ENCODE results near the gene WIPI1. TPM values are rescaled to one million over a fixed set of nuclear protein-coding genes. Genes with fewer than 3 reads are reported as not detected.
"Not testable (repeated sequence)": the region's sequence is repeated elsewhere in the genome, so short reads cannot be mapped to it uniquely, and the experiment has no call there.

Gene WIPI1
- total RNA-seq: 19.2 and 21.4 TPM in 2 replicates

DNA sequence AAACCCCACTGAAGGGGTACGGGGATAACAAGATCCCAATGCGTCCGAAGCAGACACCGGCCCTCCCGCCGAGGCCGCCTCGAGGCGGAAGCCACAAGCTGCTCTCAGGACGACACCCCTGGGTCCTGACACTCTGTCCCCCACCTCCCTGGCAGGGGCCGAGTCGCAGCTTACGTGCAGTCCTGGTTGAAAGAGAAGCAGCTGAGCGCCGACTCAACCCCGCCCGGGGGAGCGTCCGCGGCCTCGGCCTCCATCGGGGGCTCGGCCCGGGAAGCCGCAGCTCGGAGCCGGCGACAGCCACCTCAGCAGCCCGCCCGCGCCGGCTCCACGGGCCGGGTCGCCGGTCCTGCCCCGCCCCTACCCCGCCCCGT is at the start of gene WIPI1:
WIPI1 (minus strand) TSS at position 329 of the 371 bp plus-strand sequence; CDS start at position 254, 75 bp downstream.
- intact Hi-C loops (cut with micrococcal nuclease): loop anchor here (1.0 to 5.0 kb wide), 6 partner anchors 19 to 1080 kb away; partner anchors contain the start of genes ARSG, KPNA2, PITPNC1 and PRKAR1A

DNA sequence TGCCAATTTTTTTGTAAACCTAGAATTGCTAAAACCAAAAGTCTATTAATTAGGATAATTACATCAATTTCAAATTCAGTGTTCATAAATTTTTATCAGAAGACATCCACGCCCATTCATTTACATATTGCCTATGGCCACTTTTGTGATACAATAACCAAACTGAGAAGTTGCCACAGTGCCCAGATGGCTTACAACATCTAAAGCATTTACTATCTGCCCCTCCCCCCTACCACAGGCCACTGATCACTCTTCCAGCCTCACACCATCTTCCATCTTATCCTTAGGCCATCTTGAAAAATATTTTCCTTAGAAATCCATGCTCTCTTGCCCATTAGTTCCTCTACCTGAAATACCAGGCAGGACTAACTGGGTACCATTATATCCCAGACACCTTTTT is 48.7 kb upstream of the WIPI1 start:
- intact Hi-C loops (cut with micrococcal nuclease): no loop called here

DNA sequence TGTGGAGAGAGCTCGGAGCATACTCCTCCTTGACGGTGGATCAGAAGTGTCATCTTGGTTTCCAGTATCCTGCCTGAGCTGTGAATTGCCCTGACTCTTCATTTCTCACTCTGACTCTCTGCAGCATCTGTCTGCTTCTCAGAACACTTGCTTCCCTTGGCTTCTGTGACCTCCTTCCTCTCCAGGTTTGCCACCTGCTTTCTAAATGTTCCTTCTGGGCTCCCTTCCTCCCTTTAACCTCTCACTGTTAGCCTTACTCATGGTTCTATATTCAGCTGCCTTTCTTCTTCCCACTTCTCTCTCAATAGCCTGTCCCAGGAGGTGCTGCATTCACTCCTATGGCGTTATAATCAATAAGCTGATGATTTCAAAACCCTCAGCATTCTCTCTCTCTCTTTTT is 43.8 kb upstream of the WIPI1 start:
- intact Hi-C loops (cut with micrococcal nuclease): no loop called here

DNA sequence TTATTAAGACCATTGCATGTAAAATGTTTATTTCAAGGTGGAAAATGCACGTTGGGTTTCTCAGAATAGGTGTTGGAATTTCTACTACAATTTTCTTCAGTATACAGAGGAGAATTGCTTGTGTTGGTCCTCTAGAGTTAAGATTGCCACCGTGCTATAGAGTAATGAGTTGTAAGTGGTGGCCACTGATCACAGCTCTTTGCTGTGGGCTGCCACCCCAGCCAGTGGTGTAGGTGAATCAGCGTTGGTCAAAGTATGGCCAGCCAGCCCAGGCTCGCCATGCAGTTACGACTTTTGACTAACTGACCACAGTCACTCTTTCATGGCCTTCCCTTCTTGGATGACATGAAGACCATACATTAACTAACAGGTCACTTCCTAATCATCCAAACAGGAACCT is 42.3 kb upstream of the WIPI1 start:
- intact Hi-C loops (cut with micrococcal nuclease): no loop called here

- intact Hi-C loops (cut with micrococcal nuclease): loop anchor here (1.0 kb wide), 1 partner anchor 14 kb away; the partner anchor contains the start of gene PRKAR1A
Observed at GRCh38 chr17:68498479-68499326, 41.4 kb upstream of the WIPI1 start.

DNA sequence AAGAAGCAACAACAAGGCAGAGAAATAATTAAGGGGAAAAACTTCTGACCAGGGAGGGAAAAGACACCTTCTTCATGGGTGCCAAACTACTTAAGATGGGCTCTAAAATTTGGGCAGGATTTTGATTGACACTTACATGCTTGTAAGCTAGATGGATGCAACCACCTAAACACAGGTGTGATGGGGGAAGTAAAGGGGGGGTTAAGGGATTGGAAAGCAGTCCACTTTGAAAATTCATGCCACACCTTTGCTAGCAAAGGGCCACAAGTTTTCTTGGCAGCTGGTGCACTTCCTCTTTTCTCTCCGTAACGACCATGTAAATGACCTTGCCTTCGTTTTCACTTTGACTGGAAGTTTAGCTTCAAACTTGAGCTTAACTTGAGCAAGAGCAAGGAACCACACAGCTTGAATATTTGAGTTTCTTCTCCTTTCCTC is 40.6 kb upstream of the WIPI1 start:
- intact Hi-C loops (cut with micrococcal nuclease): loop anchor here (1.0 kb wide), 1 partner anchor 14 kb away; the partner anchor contains the start of gene PRKAR1A

GRCh38 chr17:68495081-68495480 is 37.8 kb upstream of the WIPI1 start:
- intact Hi-C loops (cut with micrococcal nuclease): no loop called here

- intact Hi-C loops (cut with micrococcal nuclease): not testable (repeated sequence)
Observed at GRCh38 chr17:68492394-68493054, 35.2 kb upstream of the WIPI1 start.

DNA sequence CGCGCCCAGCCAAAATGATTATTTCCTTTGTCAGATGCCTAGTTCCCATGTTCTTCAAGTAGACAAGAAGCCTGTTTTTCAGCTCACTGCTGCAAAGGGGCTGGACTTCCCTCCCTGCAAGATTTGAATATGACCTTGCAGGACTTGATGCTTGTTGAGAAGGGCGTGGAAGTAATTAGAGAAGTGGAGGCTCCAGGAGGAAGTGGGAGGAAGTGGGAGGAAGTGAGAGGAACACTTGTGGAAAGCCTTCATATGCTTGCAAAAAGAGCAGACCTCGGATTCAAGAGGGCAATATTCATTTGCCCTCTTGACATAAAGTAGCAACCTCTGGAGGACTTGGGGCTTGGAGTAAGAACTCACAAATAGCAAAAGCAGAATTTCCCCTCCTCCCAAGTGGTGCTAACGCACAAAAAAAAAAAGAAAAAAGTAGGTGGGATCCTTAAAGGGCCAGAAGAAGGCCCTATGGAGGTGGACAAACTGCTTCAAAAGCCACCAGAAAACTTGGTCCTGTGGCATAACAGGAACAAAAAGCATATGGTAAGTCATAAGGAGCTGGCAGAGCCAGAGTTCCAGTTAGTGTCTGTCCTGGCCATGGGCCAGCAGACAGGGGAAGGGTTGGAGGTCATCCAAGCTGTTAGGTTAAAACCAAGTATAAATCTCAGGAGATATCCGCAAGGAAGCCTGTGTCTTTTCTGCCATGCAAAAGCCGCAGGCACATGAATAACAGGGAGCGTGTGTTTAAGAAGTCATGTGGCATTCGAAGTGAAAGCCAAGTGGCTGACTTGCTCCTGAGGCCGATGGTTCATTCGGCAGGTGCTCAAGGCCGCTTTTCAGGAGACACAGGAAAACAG is 34.3 kb upstream of the WIPI1 start:
- intact Hi-C loops (cut with micrococcal nuclease): no loop called here

DNA sequence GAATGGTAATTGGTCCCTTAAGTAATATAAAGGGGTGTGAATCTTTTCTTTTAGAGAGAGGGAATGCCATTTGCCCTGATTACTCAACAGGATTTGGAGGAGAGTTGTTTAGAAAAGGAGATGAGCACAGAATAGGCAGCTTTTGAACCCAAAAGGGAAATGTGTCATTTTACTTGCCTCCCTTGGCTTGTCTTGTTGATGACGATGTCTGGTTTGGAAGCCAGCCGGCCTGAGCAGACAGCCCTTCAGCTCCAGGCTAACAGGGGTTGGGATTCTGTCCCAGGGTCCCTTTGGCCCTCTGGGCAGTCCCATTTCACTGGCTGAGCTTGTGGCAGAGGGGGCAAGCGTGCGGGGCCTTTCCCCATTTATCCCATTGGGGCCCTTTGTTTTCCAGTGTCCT is 32.6 kb upstream of the WIPI1 start:
- intact Hi-C loops (cut with micrococcal nuclease): loop anchor here (2.0 kb wide), 1 partner anchor 27 kb away; no protein-coding TSS in a partner anchor

DNA sequence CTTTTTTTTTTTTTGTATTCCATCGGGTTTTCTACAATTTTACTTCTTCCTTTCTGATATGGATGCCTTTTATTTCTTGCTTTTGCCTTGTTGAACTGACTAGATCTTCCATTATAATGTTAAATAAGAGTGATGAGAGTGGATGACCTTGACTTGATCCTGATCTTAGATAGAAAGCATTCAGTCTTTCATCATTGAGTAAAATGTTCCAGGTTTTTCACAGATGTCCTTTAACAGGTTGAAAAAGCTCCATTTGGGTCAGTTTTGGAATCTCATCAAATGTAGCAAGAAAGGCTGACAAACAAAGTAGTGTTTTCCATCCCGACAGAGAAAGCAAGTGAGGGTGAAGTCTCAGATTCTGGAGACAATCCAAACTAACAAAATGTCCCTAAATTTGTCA is 27.2 kb upstream of the WIPI1 start:
- intact Hi-C loops (cut with micrococcal nuclease): no loop called here

GRCh38 chr17:68482576-68483041 is 25.3 kb upstream of the WIPI1 start:
- intact Hi-C loops (cut with micrococcal nuclease): no loop called here

DNA sequence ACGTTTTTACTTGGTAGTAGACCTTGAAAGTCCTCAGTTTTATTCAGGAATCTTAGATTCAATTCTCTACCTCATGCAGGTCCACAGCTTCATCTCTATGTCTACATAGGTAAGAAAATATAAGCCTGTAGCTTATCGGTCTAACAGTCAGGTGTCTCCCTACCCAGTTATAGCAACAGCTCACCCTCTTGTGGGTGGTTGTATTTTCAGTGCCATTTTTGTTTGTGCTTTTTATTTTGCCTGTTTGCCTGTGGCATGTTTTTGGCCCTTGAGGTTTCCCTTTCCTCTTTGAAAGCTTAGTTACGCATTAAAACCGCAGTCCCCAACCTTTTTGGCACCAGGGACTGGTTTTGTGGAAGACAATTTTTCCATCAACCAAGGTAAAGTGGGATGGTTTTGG is 23.6 kb upstream of the WIPI1 start:
- intact Hi-C loops (cut with micrococcal nuclease): no loop called here

DNA sequence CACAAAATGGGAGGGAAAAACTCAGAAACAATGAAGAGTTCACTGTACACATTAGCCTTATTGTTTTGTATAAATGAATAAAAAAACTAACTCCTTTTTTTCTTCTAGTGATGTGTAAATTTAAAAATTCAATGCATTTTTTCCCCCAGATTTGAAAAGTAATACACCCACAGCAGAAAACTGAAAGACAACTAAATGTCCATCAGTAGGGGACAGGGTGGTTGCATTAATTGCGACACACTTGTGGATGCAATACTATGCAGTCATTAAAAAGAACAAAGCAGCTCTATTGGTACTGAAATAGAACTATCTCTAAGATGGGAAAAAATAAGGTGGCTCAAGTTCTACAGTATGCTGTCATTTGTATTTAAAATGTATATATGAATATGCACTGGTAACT is 13.7 kb upstream of the WIPI1 start:
- intact Hi-C loops (cut with micrococcal nuclease): no loop called here

DNA sequence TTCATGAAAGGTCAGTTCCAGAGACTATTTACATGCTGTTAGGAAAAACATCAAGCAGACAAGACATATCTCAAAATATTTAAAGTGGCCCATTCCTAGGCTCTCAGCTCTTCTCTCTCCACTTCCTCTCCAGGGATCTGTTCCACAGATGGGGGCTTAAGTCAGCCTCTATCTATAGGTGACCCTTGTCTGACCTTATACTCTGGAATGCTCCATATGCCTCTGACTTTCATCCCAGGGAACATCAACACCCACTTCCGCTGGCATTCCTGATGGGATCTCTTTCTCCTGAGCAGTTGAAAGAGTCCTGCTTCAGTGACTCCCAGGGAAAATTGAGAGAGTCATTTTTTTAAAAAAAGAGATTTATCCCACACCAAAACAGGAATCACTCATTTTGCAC is 11.5 kb upstream of the WIPI1 start:
- intact Hi-C loops (cut with micrococcal nuclease): loop anchor here (2.0 to 10.0 kb wide), 2 partner anchors 40 to 504 kb away; no protein-coding TSS in a partner anchor

DNA sequence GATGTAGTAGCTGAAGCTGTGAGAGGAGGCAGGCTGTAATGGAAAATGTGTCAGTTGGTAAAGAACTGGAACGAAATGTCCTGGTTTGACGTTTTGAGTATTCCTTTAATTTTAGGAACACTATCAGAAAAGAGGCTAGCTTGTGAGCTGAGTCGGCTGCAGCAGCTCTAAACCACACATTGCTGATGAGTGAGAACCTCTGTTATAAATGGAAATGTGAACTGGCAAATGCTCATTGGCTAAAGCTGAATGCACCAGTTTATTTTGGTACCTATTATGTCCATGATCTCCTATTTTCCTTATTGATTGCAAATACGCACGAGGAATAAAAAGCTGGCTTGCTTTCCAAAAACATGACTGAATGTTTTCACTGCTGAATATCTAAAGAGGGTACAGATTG is 11.0 kb upstream of the WIPI1 start:
- intact Hi-C loops (cut with micrococcal nuclease): loop anchor here (2.0 to 10.0 kb wide), 2 partner anchors 40 to 504 kb away; no protein-coding TSS in a partner anchor

- intact Hi-C loops (cut with micrococcal nuclease): loop anchor here (1.0 to 10.0 kb wide), 10 partner anchors 25 to 636 kb away; partner anchors contain the start of gene BPTF
Observed at GRCh38 chr17:68463211-68464019, 6.1 kb upstream of the WIPI1 start.

DNA sequence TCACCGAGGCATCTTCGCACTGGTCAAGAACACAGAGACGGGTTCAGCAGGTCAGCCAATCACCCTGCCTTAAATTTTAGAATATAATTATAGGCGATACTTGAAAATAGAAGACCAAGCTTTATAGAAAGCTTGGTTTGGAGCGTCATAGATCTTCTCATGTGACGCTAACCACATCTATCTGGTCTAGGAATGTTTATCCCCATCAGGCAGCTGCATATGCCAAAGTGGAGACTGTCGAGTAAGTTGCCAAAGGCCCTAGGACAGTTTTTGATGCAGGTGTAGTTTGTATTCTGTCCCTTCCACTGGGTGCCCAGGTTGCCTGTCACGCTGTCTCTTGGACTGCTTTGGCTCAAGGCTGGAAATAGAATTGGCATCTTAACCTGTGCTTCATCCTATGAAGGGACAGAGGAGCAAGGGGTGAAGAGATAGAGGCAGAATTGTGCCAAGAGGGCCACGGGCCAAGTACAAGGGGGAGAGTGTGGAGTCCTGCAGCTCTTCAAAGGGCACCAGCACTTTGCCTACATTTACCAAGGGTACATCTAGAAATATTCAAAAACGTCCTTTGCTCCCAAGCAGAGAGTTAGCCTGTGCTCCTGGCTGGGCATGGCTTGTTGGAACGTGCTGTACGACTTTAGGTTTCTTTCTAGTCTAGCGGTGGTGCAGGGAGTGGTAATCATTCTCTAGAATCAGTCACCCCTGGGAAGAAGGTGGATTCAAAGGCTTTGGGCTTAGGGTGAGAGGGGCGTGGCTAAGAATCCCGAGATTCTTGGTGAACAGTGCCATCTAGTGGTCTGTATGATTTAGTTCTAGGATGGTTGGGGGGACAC is 5.3 kb upstream of the WIPI1 start:
- intact Hi-C loops (cut with micrococcal nuclease): loop anchor here (1.0 to 10.0 kb wide), 10 partner anchors 26 to 635 kb away; partner anchors contain the start of gene BPTF

- intact Hi-C loops (cut with micrococcal nuclease): loop anchor here (2.0 to 10.0 kb wide), 6 partner anchors 115 to 745 kb away; partner anchors contain the start of genes BPTF and NOL11
Observed at GRCh38 chr17:68461589-68461988, 4.3 kb upstream of the WIPI1 start.
